ENCODE results near the gene ACTN1.

Gene ACTN1

GRCh38 chr14:68970038-68970612 lies 9.0 kb downstream of the ACTN1 start:
- FAIRE-seq (no peak), DNase-seq (ENCODE audit: insufficient read length, low spot score) (no peak)
- TF ChIP-seq POLR2A (IDR thresholded peaks at IDR 0.05; ENCODE audit: low read depth, low read length) = no peak

- TF ChIP-seq POLR2A (IDR thresholded peaks at IDR 0.05; ENCODE audit: low read depth, low read length) = no peak
- FAIRE-seq = no peak
- no peak for DNase-seq (ENCODE audit: insufficient read length, low spot score)
These were observed 9.6 kb downstream of the ACTN1 start for GRCh38 chr14:68969278-68970033.

- no peak for DNase-seq (ENCODE audit: insufficient read length, low spot score)
- no peak for TF ChIP-seq POLR2A (IDR thresholded peaks at IDR 0.05; ENCODE audit: low read depth, low read length)
- FAIRE-seq = no peak
These were observed 10.4 kb downstream of the ACTN1 start for GRCh38 chr14:68968721-68969120.

- DNase-seq (ENCODE audit: insufficient read length, low spot score) (no peak), FAIRE-seq (no peak)
- TF ChIP-seq POLR2A (IDR thresholded peaks at IDR 0.05; ENCODE audit: low read depth, low read length) = no peak
These were observed 11.1 kb downstream of the ACTN1 start for GRCh38 chr14:68968051-68968450.

GRCh38 chr14:68967459-68967940 lies 11.6 kb downstream of the ACTN1 start:
- FAIRE-seq (no peak), DNase-seq (ENCODE audit: insufficient read length, low spot score) (no peak)
- TF ChIP-seq POLR2A (IDR thresholded peaks at IDR 0.05; ENCODE audit: low read depth, low read length) = no peak

- no peak for FAIRE-seq
- TF ChIP-seq POLR2A (IDR thresholded peaks at IDR 0.05; ENCODE audit: low read depth, low read length) = no peak
- DNase-seq (ENCODE audit: insufficient read length, low spot score) = no peak
These were observed 12.2 kb downstream of the ACTN1 start for GRCh38 chr14:68966872-68967301.

- DNase-seq (ENCODE audit: insufficient read length, low spot score) (no peak), FAIRE-seq (no peak)
- no peak for TF ChIP-seq POLR2A (IDR thresholded peaks at IDR 0.05; ENCODE audit: low read depth, low read length)
These were observed 13.8 kb downstream of the ACTN1 start for GRCh38 chr14:68965261-68965761.

GRCh38 chr14:68964300-68965093 lies 14.6 kb downstream of the ACTN1 start:
- no peak for FAIRE-seq
- DNase-seq (ENCODE audit: insufficient read length, low spot score) = no peak
- no peak for TF ChIP-seq POLR2A (IDR thresholded peaks at IDR 0.05; ENCODE audit: low read depth, low read length)

GRCh38 chr14:68962681-68963080 lies 16.4 kb downstream of the ACTN1 start:
- DNase-seq (ENCODE audit: insufficient read length, low spot score) = no peak
- TF ChIP-seq POLR2A (IDR thresholded peaks at IDR 0.05; ENCODE audit: low read depth, low read length) = no peak

GRCh38 chr14:68961781-68962584 lies 17.1 kb downstream of the ACTN1 start:
- DNase-seq (ENCODE audit: insufficient read length, low spot score) = peak; percentile 47
- FAIRE-seq = peak; percentile 80

More at GRCh38 chr14:68962681-68963080, 16.4 kb downstream of the ACTN1 start:
- FAIRE-seq = no peak

GRCh38 chr14:68961361-68961760 lies 17.7 kb downstream of the ACTN1 start:
- no peak for TF ChIP-seq POLR2A (IDR thresholded peaks at IDR 0.05; ENCODE audit: low read depth, low read length)
- DNase-seq (ENCODE audit: insufficient read length, low spot score) (no peak), FAIRE-seq (no peak)

More at GRCh38 chr14:68961781-68962584, 17.1 kb downstream of the ACTN1 start:
- TF ChIP-seq POLR2A (IDR thresholded peaks at IDR 0.05; ENCODE audit: low read depth, low read length) = no peak

- TF ChIP-seq POLR2A (IDR thresholded peaks at IDR 0.05; ENCODE audit: low read depth, low read length) = no peak
- no peak for FAIRE-seq
These were observed 19.0 kb downstream of the ACTN1 start for GRCh38 chr14:68960123-68960522.

GRCh38 chr14:68959035-68959434 lies 20.1 kb downstream of the ACTN1 start:
- DNase-seq (ENCODE audit: insufficient read length, low spot score) = no peak
- FAIRE-seq = no peak
- TF ChIP-seq POLR2A (IDR thresholded peaks at IDR 0.05; ENCODE audit: low read depth, low read length) = no peak

More at GRCh38 chr14:68960123-68960522, 19.0 kb downstream of the ACTN1 start:
- DNase-seq (ENCODE audit: insufficient read length, low spot score) = no peak
